Vagina (tissue), 2 donors: Measurements from ENCODE around the gene SMIM35.

Experiments
- CTCF ChIP-seq, 3 experiments: fragments of 450-650 bp in 2 of 3; fragments of 200-600 bp in 1 of 3; sonication (generic) in 1 of 3; IDR thresholded peaks; one replicate each; pipeline ENCODE4 v1.5.1; 2017 to 2019; ENCODE audit warnings: antibody characterized with exemption in 3 of 3, mild to moderate bottlenecking in 2 of 3, moderate library complexity in 2 of 3
- POLR2A ChIP-seq, 2 donors: fragments of 450-650 bp; IDR thresholded peaks; one replicate each; pipeline ENCODE4 v1.6.1; 2017; ENCODE audit warnings: antibody characterized with exemption in 2 of 2, mild to moderate bottlenecking in 2 of 2, moderate library complexity in 2 of 2

GRCh38 chr11:118067006-118067405 is 19.8 kb downstream of the SMIM35 start:
- TF ChIP-seq CTCF (IDR thresholded peaks at IDR 0.05) (no peak), POLR2A (IDR thresholded peaks at IDR 0.05) (no peak)
